ENCODE results near the gene NUDT4. TPM values are rescaled to one million over a fixed set of nuclear protein-coding genes. Genes with fewer than 3 reads are reported as not detected.
"Not testable (repeated sequence)": the region's sequence is repeated elsewhere in the genome, so short reads cannot be mapped to it uniquely, and the experiment has no call there.

Gene NUDT4
- total RNA-seq, 1 experiment from 2014 or later = 56.5 TPM

- ATAC-seq; H3K36me3 Mint-ChIP-seq; H3K9me3 Mint-ChIP-seq; H3K4me3 Mint-ChIP-seq; POLR2A ChIA-PET; H3K27ac Mint-ChIP-seq; H3K27me3 Mint-ChIP-seq (ENCODE audit: low read depth); DNase-seq (ENCODE audit: low spot score): not testable (repeated sequence)
- CTCF ChIA-PET = interaction anchor here (1.5 kb wide), 1 partner anchor 13 kb away, joined by 9 read pairs; no protein-coding TSS in a partner anchor
- H3K4me1 Mint-ChIP-seq = peaks cover 27% of the 10 kb centered on the region
These were observed 54.3 kb downstream of the NUDT4 start for GRCh38 chr12:93432031-93432430.

GRCh38 chr12:93434256-93434865 is 56.6 kb downstream of the NUDT4 start:
- H3K4me3 Mint-ChIP-seq = no peak overlapping the region
- ChIA-PET CTCF (interaction anchor here (1.1 to 1.3 kb wide), 2 partner anchors 15 kb away, joined by 3 to 4 read pairs; no protein-coding TSS in a partner anchor), POLR2A (no interaction called here)
- DNase-seq (ENCODE audit: low spot score) = no peak
- ATAC-seq = no peak
- H3K27me3 Mint-ChIP-seq (ENCODE audit: low read depth) = no peaks in the 10 kb centered on the region
- peaks cover 41% of the 10 kb centered on the region for H3K4me1 Mint-ChIP-seq
- TF ChIP-seq STAT6 (CRISPR knock-in tag; conservative IDR thresholded peaks at IDR 0.05; ENCODE audit: low read depth) (no peak), IRF2 (CRISPR knock-in tag; IDR thresholded peaks at IDR 0.05; ENCODE audit: borderline replicate concordance, low read depth) (no peak), MXD4 (CRISPR knock-in tag; IDR thresholded peaks at IDR 0.05; ENCODE audit: borderline replicate concordance) (no peak), TP53 (CRISPR knock-in tag; IDR thresholded peaks at IDR 0.05) (no peak), JUN (CRISPR knock-in tag; IDR thresholded peaks at IDR 0.05) (no peak), ZNF138 (CRISPR knock-in tag; conservative IDR thresholded peaks at IDR 0.05) (no peak), ZNF396 (CRISPR knock-in tag; IDR thresholded peaks at IDR 0.05; ENCODE audit: borderline replicate concordance) (no peak), HMGA2 (CRISPR knock-in tag; IDR thresholded peaks at IDR 0.05) (no peak)
- TF ChIP-seq, protein P1, sequence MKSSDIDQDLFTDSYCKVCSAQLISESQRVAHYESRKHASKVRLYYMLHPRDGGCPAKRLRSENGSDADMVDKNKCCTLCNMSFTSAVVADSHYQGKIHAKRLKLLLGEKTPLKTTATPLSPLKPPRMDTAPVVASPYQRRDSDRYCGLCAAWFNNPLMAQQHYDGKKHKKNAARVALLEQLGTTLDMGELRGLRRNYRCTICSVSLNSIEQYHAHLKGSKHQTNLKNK (CRISPR knock-in tag; IDR thresholded peaks at IDR 0.05) = no peak
- TF ChIP-seq, protein P2, sequence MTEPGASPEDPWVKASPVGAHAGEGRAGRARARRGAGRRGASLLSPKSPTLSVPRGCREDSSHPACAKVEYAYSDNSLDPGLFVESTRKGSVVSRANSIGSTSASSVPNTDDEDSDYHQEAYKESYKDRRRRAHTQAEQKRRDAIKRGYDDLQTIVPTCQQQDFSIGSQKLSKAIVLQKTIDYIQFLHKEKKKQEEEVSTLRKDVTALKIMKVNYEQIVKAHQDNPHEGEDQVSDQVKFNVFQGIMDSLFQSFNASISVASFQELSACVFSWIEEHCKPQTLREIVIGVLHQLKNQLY (CRISPR knock-in tag; IDR thresholded peaks at IDR 0.05) = no peak
- TF ChIP-seq, protein P3, sequence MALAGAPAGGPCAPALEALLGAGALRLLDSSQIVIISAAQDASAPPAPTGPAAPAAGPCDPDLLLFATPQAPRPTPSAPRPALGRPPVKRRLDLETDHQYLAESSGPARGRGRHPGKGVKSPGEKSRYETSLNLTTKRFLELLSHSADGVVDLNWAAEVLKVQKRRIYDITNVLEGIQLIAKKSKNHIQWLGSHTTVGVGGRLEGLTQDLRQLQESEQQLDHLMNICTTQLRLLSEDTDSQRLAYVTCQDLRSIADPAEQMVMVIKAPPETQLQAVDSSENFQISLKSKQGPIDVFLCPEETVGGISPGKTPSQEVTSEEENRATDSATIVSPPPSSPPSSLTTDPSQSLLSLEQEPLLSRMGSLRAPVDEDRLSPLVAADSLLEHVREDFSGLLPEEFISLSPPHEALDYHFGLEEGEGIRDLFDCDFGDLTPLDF (CRISPR knock-in tag; IDR thresholded peaks at IDR 0.05) = no peak
- TF ChIP-seq, protein P4, sequence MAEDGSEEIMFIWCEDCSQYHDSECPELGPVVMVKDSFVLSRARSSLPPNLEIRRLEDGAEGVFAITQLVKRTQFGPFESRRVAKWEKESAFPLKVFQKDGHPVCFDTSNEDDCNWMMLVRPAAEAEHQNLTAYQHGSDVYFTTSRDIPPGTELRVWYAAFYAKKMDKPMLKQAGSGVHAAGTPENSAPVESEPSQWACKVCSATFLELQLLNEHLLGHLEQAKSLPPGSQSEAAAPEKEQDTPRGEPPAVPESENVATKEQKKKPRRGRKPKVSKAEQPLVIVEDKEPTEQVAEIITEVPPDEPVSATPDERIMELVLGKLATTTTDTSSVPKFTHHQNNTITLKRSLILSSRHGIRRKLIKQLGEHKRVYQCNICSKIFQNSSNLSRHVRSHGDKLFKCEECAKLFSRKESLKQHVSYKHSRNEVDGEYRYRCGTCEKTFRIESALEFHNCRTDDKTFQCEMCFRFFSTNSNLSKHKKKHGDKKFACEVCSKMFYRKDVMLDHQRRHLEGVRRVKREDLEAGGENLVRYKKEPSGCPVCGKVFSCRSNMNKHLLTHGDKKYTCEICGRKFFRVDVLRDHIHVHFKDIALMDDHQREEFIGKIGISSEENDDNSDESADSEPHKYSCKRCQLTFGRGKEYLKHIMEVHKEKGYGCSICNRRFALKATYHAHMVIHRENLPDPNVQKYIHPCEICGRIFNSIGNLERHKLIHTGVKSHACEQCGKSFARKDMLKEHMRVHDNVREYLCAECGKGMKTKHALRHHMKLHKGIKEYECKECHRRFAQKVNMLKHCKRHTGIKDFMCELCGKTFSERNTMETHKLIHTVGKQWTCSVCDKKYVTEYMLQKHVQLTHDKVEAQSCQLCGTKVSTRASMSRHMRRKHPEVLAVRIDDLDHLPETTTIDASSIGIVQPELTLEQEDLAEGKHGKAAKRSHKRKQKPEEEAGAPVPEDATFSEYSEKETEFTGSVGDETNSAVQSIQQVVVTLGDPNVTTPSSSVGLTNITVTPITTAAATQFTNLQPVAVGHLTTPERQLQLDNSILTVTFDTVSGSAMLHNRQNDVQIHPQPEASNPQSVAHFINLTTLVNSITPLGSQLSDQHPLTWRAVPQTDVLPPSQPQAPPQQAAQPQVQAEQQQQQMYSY (CRISPR knock-in tag; IDR thresholded peaks at IDR 0.05) = no peak
- H3K27ac Mint-ChIP-seq = no peak overlapping the region
- H3K9me3 Mint-ChIP-seq = no peaks in the 10 kb centered on the region
- peaks cover 3% of the 10 kb centered on the region; the same call in 1 of the 2 replicates for H3K36me3 Mint-ChIP-seq
